GM21528 (cell line): ENCODE results near the gene TKT.

Experiments used
- ATAC-seq: cut with Tn5 transposase; IDR thresholded peaks from one replicate; pipeline ENCODE4 v1.9.1; 2021; ENCODE audit warnings: mild to moderate bottlenecking, moderate library complexity; ENCODE audit not compliant: unreplicated experiment, low FRiP score

The TKT gene

DNA sequence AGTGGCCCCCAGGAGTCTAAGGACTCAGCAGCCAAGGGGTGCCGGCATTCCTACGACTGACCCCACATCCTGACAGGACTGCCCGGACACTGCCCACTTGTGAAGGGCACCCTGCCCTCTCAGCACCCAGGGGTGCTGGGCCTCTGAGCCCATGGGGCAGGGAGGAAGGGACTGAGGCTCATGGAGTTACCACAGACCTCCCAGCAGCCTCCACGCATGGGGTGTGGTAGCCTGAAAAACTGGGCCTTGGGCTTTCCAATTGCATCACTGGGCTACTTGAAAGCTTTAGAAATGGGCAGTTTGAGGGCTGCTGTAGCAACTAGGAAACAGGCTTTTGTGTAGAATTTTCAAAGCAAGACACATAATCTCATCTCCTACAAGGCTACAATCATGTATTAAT lies 13.2 kb downstream of the TKT start:
- no peak for ATAC-seq

DNA sequence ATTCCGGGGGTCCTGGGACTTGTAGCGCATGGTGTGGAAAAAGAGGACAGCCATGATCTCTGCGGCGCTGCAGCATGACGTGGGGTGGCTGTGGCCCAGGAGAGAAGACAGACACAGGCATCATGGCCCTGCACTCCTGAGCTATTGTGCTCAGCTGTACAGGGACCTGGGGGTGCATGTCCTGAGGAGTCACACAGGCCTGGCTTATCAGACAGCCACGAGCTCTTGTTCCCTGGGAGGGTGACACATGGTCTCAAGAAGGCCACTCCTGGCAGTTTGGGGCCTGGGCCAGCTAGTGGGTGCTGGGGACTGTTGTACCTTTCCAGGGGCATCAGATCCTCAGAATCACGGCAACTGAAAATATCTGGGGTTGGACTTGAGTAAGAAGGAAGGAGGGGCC lies 13.7 kb downstream of the TKT start:
- no peak for ATAC-seq

GRCh38 chr3:53240989-53241972 lies 14.5 kb downstream of the TKT start:
- no peak for ATAC-seq

GRCh38 chr3:53239800-53240199 lies 16.0 kb downstream of the TKT start:
- no peak for ATAC-seq

GRCh38 chr3:53238886-53239285 lies 16.9 kb downstream of the TKT start:
- no peak for ATAC-seq

DNA sequence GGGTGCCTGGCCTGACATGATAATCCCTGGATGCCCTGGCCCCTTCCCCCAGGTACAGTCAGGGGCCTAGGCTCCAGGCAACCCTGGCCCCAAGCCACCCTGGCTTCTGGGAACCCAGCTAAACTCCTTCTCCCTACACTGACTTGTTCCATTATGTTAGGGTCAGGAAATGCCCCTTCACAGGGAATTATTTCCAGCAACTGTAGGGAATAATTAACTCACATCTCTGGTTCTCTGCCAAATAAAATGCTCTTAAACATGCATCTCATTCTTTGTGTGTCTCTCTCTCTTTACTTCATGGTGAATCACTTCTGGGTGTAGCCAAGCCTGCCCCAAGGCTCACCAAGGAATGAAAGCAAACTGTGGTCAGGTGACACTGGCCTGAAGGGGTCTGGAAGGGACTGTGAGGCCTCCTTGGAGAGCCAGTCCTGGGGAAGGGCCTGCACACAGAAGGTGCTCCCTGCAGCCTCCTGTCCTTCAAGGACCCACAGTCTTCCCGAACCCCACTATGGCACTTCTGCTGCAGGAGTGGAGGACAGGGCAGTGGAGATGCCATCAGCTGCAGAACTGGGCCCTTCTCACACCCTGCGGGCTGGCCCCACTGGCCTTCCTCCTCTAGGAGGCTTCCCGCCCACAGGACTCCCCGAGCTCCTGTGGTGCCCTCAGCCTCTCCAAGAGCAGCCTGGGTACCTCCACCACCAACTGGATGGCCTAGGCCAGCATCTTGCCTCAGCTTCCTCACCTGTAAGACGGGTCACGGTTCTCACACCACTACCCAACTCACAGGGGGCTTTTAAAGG lies 17.6 kb downstream of the TKT start:
- no peak for ATAC-seq

DNA sequence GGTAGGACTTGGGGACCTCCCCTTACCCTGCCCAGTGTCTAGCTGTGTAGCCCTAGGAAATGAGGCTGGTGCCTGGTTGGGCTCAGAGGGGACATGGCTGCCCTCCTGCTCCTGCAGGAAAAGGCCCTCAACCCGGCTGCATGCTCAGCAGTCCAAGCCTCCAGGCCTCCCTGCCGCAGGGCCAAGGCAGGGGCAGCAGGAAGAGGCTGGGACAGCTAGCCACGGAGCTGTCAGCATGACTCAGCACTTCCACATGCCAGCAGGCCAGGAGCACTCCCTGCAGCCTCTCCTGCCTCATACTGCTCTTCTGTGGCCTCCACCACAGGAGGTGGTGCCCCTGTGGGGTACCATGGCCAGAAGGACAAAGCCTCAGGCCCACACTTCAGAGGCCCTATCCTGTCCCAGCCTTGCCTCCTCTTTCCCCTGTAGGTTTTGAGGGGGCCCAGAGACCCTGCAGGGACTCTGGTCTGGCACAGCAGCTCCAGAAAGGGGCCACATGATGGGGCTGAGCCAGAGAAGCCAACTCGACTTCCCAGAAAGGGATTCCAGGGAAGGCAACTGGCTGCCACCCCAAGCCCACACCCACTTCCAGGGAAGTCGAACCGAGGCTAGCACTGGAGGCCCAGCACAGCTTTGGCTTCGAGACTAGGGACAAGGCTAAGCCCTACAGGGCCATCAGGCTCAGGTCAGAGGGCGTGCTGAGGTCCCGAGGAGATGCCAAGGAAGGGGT lies 19.5 kb downstream of the TKT start:
- no peak for ATAC-seq

DNA sequence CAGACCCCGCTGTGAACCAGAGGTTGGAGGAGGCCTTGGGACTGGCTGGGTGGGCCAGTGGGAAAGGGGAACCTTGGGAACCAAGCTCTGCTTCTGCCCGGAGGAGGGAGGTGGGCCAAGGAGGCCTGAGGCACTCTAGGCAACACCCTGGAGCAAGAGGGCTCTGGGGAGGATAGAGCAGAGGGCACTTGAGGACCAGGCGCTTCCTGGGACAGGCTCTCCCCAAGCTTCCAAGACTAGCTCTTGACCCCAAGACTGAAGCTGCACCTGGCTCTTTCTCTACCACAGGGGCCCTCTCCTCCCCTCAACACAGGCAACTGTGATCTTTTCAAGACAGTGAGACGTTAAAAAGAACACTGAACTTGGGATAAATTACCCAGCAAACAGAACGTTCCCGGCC lies 20.3 kb downstream of the TKT start:
- no peak for ATAC-seq

GRCh38 chr3:53234841-53235232 lies 21.0 kb downstream of the TKT start:
- ATAC-seq: no peak

- no peak for ATAC-seq
Measured at GRCh38 chr3:53234130-53234840, 21.5 kb downstream of the TKT start.

- no peak for ATAC-seq
Measured at GRCh38 chr3:53232641-53233377, 23.0 kb downstream of the TKT start.

DNA sequence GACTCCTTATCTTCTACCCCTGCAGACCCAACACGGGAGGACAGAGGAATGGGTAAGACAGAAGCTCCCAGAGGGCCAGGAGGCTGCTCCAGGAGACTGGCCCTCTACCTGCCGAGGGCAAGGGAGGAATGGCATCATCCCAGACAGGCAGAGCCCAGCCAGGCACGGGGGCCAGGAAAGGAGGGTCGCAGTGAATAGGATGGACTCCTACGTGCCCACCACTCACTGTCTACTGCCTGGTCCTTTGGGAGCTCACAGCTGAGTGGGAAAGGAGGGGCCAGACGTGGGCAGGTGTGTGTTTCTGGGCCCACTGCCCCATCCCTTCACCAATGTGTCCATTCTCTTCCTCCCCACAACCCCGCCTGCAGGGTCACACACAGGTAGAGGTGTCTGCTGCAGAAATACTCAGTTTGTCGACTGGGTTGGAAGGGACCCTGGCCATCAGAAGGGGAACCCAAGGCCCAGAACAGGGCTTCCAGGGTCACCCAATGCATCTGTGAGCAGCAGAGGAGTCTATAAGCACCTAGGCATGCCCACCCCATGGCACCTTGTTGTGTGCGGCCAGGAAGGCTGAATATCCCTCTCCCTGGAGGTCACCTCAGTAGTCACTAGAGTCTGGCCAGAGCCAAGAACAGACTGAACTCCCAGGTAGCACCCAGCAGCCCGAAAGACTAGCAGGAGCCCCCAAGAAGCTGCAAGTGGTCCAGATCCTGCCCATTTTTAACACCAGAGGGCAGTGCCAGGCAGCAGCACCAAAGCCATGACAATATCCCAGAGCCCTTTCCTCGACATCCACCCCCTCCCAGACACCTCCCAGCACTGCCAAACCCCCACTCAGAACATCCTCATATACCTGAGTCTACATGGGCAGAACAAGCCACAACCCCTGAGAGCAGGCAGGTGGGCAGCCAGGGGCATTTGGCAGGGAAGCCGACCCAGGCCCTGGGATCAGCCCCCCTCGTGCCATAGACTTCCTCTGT lies 24.0 kb downstream of the TKT start:
- no peak for ATAC-seq

DNA sequence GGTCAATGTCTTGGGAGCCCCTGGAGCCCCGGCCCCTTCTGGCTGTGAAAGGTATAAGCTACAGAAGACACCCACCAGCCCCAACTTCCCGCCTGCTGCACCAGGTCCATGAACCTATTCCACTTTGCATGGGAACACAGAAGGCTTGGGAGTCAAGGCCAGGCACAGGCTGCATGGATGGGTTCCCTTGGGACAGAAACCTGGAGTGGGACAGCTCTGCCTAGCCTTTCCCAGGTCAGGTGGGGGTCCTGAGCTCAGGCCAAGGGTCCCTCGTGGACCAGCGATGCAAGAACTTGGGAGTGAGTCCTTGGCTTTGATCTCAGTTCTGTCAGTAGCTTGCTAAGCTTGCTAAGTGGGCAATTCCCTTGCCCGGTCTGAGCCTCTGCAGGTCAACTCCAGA lies 25.0 kb downstream of the TKT start:
- no peak for ATAC-seq

GRCh38 chr3:53230041-53230621 lies 25.7 kb downstream of the TKT start:
- ATAC-seq: no peak

DNA sequence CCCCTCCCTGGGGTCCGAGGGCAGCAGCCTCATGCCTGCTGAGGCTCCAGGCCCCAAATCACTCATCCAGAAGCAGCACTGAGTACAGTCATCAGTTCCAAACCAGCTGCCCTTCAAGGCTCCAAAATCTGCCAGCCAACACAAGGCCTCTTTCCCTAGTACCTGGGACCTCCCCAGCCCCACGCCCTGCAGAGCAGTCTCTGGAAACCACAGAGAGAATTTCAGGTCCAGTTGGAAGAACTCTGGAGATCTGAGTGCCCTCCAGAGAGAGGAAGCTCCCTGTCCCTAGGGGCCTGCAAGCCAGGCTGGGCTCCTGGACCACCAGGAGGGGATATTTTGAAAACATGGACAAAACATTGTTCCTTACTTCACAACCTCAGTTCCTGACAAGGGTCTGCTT lies 26.2 kb downstream of the TKT start:
- ATAC-seq: no peak

DNA sequence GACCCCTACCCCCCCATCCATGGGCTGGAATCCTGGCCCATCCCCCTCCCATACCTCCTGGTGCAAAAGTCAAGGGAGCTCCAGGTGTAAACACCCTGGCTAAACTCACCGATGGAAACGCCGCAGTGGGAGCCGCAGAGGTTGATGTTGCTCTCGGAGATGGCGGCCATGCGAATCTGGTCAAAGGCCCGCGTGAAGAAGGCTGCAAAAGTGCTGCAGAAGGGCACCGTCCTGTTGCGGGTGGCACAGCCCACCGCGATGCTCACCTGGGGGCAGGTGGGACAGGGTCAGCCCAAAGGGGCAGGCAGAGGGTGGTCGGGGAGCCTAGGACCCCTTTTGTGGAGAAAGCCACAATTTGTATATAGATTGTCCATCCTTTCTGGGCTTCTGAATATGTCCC lies 26.7 kb downstream of the TKT start:
- no peak for ATAC-seq

DNA sequence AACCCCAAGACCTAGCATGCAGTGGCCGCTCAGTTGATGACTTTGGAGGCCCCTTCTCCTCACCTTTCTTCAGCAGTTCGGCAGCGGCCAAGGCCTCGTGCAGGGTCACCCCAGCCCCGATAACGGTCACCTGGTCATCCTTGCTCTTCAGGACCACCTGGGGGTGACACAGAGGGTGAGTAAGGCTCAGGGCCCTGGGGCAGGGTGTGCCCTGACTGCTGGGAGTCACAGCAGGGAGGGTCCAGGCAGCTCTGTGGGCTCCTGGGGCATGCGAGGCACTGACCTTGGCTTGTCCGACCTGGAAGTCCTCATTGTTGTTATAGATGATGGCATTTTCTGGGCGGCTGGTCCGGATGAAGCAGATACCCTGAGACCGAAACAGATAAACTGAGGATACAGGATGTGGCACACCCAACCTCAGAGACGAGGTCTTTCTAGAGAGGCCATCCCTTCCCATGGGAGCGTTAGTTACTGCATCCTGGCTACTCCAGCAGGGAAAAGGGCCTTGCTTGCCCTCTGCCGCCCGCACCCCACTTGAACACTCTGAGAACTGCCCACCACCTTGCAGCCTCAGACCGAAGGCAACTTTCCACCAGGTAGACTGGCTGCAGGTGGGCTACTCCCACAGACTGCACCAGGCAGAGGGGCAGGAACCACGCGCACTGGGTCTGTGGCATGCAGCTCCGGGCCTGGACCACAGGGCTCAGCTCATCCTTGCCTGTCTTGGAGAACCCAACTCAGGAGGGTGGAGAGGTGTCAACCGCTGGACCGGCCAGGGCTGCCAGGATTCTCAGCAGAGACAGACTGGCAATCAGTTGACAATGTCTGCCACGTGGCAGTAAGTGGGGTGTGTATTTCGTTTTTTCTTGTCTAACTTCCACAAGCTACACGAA lies 27.6 kb downstream of the TKT start:
- no peak for ATAC-seq
